ENCODE measurements around the gene ABCG1.

DNA sequence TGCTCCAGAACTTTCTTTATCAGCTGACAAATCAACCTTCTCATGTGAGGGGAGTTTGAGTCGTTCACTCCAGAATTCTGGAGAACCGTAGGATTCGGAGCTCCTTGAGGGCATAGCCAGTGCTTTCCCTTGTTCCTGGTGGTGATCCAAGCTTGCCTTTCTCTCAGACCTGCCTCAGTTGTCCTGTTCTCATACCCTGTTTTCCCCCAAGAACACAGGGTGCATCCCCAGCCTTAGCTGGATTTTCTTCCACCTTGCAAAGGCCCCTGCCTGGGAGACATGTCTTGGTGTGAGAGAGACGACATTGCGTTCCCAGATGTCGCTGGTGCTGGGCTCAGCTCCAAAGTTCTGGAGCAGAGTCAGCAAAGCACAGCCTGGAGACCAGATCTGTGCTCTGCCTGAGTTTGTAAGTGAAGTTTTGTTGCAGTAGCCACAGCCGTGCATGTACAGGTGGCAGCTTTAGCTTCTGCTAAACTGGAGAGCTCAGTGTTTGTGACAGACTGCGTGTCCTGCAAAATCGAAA is 40.0 kb downstream of the ABCG1 start:
- TF ChIP-seq, protein P1, sequence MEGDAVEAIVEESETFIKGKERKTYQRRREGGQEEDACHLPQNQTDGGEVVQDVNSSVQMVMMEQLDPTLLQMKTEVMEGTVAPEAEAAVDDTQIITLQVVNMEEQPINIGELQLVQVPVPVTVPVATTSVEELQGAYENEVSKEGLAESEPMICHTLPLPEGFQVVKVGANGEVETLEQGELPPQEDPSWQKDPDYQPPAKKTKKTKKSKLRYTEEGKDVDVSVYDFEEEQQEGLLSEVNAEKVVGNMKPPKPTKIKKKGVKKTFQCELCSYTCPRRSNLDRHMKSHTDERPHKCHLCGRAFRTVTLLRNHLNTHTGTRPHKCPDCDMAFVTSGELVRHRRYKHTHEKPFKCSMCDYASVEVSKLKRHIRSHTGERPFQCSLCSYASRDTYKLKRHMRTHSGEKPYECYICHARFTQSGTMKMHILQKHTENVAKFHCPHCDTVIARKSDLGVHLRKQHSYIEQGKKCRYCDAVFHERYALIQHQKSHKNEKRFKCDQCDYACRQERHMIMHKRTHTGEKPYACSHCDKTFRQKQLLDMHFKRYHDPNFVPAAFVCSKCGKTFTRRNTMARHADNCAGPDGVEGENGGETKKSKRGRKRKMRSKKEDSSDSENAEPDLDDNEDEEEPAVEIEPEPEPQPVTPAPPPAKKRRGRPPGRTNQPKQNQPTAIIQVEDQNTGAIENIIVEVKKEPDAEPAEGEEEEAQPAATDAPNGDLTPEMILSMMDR (IDR thresholded peaks at IDR 0.05; ENCODE audit: poor library complexity) = no peak
- no peak for TF ChIP-seq EZH2phosphoT487 (IDR thresholded peaks at IDR 0.05; ENCODE audit: low read depth, severe bottlenecking, unreplicated experiment)
